AML-193 (cell line): ENCODE results near the gene SSTR3.
"Not testable (repeated sequence)": the region's sequence is repeated elsewhere in the genome, so short reads cannot be mapped to it uniquely, and the experiment has no call there.

Experiments
- DNase-seq, 2 experiments: peaks; one replicate each; lab custom pipeline; 2025; lab: John Stamatoyannopoulos, UW

Gene SSTR3

DNA sequence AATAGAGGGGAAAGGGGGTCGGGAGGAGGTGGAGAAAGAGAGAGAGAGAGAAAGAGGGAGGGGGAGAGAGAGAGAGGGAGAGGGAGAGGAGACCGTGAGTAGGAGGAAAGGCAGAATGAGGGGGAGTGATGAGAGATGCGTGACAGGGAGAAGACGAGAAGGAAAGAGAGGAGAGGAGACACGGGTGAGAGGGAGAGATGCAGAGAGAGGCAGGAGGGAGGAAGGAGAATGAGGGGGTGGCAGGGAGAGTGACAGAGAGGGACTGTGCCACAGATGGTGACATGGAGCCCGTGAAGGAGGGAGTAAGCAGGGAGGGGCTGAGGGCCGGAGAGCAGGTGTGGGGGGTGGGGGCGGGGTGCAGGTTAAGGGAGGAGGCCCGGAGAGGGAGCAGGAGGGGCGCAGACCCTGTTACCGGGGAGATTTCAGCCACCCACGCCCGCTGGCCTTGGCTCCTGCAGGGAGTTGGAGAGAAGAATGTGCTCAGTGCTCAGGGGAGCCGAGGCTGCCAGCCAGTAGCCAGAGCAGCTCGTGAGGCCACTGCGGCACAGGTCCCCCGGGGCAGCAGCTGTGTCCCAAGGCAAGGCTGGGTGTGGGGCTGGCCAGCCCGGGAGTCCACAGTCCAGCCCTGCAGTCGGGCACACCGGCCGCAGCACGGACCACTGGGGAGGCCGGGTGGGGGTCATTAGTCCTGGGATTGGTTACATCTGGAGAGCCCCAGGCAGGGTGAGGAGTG, at the start of gene SSTR3:
TSS of gene SSTR3 (minus strand) at position 304 of the 733 bp plus-strand sequence. CDS start 4,674 bp downstream, outside the sequence.
- DNase-seq = no peak

DNA sequence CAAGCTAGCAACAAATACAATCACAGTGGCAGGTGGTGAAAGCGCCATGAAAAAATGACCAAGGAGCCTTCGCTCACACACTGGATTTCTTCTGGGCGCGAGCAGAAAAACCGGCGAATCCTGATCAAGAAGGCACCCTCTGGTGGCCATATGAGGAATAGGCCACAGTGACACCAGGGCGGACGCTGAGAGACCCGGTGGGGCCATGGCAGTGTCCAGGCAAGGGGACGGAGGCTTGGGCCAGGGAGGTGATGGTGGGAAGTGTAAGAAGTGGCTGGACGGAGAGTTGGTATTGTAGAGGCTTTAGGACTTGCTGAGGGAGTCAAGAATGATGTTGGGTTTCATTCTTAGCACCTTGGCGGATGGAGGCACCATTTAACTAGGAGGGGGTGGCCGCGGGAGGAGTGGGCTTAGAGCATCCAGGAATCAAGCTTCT, 48.6 kb upstream of the SSTR3 start:
- DNase-seq = peak; percentile 55 to 74

DNA sequence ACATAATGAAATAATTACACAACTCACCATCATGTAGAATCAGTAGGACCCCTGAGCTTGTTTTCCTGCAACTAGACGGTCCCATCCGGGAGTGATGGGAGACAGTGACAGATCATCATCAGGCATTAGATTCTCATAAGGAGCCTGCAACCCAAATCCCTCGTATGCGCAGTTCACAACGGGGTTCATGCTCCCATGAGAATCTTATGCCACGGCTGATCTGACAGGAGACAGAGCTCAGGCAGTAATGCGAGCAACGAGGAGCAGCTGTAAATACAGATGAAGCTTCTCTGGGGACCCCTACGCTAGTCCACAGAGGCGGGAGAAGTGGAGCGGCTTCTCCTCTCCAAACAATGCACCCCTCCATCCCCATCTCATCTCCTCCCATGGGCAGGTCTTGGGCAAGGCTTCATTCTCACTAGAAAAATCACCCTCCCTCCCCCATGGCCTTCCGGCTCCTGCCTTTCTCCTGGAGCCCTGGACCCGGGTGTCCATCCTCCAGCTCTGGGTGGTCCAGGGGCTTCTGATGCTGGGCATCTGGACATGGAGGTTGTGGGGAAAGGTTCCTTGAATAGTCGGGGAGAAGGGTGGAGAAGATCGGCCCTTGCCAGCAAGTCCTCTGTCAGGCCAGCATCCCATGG, 48.0 kb upstream of the SSTR3 start:
- DNase-seq = no peak

DNA sequence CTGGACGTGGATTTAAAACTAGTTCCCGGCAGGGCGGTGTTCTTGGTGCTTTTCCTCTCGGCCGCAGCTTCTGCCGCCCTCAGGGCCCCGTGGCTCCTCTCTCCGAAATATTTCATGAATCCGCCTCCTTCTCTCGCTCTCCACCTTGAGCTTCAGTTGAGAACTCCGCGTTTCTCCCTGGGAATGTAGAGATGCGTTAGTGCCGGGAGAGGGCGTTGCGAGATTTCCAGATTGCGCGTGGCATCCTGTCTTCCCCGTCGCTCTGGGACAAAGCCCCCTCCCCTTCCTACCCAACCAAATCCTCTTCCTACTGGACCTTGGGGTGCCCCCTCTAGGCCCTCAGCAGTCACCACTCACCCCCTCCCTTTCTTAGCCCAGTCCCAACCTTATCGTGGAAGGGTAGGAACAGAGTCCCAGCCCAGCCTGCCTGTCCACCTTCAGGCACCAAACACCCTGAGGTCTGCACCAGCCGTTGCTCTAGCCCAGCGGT, 47.3 kb upstream of the SSTR3 start:
- peak; percentile 62 to 67 for DNase-seq

DNA sequence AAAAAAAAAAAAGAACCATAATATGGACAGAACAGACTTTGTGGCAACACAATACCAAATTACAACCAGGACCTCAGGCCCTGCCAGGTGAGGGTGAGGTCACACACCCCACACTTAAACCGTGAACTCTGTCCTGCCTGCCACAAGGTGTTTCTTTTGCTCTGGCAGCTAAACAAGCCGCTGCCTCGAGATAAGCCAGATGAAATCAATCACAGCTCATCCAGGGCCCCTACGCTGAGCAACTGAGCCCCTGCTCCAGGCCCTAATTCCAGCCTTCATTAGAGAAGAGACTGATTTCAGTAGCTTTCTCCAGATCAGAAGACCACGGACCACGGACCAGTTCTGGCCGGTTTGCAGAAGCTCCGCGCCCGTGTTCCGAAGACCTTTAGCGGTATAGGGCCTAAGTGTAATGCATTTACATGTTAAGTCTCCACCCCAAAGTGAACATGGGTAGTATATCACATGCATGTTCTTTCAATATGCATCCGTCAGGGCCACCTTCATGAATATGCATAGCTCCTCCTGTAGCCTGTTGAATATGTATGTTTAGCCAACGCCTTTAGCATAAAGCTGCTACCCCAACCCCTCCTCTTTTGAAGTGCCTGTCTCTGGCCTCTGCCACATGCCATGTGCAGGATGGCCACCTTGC, 46.6 kb upstream of the SSTR3 start:
- DNase-seq = no peak

DNA sequence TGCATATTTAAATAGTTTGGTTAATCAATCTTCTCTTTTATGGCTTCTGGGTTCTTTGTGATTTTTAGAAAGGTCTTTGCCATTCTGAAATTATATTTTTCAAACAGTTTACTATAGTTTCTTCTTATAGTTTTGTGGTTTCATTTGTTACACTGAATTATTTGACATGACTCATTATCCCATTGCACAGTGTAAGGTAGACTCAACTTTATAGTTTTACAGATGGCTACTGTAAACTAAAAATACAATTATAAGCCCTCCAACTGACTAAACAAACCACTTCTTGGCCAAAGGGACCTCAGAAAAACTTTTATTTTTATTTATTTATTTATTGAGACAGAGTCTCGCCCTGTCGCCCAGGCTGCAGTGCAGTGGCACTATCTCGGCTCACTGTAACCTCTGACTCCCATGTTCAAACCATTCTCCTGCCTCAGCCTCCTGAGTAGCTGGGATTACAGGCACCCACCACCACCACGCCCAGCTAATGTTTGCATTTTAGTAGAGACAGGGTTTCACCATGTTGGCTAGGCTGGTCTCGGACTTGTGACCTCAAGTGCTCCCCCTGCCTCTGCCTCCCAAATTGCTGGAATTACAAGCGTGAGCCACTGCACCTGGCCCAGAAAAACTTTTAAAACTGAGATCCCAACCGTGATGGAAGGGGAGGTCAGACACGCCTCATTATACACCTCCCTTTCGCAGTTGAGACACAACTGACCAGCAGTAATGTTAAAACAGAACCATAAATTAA, 45.9 kb upstream of the SSTR3 start:
- DNase-seq = no peak

DNA sequence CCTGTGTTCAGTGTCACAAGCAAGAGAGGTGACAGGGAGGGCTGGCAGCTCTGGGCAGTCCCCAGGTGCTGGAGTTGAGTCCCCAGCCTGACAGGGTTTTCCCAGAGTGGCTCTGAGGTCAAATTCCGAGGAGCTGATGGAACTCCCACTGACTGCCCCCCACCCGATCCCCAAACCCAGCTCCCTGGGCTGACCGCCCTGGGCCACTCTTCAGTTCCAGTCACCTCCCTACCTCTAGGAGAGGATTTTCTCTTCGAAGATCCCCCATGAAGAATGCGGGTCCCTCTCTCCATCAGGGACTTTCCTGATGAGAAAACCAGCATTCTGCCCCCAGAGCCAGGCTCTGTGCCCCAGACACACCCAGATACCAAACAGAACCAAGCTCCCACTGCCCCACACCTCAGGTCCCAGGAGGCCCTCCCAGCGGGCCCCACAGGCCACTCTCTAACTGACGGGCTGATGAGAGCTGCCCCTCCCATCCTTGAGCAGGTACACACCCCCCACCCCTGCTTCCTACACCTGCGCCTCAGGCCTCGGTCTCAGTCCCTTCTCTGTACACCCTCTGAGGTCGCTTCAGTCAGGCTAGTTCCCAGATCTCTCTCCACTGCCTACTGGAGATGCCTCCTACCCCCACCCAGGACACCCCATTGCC, 43.9 kb upstream of the SSTR3 start:
- DNase-seq = no peak

DNA sequence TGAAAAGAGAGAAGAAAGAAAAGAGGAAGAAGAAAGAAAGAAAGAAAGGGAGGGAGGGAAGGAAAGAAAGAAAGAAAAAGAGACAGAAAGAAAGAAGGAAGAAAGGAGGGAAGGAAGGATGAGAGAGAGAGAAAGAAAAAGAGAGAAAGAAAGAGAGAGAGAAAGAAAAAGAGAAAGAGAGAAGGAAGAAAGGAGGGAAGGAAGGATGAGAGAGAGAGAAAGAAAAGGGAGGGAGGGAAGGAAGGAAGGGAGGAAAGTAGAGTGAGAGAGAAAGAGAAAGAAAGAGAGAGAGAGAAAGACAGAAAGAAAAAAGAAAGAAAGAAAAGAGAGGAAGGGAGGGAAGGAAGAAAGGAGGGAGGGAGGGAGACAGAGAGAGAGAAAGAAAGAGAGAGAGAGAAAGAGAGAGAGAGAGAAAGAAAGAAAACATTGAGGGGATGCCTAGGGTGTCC, 43.3 kb upstream of the SSTR3 start:
- DNase-seq = no peak

DNA sequence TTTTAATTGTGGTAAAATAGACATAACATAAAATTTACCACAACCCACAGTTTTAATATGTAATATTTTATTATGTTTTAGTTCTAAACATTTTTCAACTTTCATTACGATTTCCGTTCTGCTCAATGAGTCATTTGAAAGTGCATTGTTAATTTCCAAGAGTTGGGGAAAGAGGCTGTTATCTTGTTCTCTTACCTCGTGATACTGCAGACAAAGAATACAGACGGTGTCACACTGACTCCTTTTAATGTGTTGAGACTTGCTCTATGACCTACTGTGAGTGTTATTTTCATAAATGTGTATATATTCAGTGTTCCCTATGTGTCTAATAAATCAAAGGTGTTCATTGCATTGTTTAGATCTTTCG, 42.6 kb upstream of the SSTR3 start:
- DNase-seq = no peak

DNA sequence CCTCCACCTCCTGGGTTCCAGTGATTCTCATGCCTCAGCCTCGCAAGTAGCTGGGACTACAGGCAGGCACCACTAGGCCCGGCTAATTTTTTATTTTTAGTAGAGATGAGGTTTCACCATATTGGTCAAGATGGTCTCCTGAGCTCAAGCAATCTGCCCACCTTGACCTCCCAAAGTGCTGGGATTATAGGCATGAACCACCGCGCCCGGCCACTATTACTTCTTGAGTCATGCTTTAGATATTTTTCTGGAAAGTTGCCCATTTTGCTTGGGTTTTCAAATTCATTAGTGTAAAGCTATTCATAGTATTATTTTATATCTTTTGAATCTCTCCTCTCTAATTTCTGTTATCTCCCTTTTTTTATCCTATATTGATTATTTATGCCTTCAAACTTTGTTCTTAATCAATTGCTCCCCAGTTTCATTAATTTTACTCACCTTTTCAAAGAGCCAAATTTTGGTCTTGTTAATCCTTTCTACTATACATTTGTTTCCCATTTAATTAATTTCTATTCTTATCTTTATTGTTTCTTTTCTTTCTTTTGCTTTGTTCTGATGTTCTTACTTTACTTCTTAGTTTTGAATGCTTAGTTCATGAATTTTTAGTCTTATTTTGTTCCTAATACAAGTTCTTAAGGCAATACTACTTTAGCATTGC, 42.1 kb upstream of the SSTR3 start:
- no peak for DNase-seq

DNA sequence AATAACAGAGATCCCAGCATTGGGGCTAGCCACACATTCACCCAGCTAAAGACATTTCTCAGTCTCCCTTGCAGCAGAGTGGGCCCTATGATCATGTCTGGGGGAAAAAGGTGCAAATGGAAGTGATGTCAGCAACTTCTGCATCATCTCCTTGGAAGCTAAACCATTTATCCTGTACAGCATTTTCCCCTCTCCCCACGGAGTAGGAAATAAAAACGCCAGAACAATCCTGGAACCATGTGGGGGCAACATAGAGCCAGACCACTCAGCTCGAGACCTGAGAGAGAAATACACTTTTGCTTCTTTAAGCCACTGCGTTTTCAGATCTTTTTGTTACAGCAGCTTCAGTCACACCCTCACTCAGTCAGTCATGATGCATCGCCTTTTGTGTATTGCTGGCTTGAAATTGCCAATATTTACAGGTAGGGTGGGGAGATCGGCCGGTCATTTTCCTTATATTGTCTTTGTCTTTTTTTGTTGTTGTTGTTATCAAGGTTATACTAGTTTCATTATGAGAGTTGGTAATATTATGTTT, 40.9 kb upstream of the SSTR3 start:
- DNase-seq = no peak

DNA sequence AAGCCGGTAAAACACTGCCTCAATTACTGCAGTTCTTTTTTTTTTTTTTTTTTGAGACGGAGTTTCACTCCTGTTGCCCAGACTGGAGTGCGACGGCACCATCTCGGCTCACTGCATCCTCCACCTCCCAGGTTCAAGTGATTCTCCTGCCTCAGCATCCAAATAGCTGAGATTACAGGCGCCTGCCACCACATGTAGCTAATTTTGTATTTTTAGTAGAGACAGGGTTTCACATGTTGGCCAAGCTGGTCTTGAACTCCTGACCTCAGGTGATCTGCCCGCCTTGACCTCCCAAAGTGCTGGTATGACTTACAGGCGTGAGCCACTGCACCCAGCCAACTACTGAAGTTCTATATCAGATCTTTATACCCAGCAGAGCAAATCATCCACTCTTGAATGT, 39.6 kb upstream of the SSTR3 start:
- DNase-seq = not testable (repeated sequence)

DNA sequence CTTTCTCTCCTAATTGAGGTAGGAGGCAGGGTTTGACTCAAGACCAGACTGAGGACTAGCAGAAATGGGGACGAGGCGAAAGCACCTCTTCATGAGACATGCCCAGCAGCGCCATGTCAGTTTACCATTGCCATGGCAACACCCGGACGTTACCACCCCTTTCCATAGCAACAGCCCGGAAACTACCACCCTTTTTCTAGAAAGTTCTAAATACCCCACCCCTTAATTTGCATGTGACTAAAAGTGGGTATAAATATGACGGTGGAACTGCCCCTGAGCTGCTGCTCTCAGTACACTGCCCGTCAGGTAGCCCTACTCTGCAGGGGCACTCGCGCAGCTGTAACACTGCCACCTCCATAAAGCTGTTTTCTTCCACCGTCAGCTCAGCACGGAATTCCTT, 37.7 kb upstream of the SSTR3 start:
- no peak for DNase-seq

DNA sequence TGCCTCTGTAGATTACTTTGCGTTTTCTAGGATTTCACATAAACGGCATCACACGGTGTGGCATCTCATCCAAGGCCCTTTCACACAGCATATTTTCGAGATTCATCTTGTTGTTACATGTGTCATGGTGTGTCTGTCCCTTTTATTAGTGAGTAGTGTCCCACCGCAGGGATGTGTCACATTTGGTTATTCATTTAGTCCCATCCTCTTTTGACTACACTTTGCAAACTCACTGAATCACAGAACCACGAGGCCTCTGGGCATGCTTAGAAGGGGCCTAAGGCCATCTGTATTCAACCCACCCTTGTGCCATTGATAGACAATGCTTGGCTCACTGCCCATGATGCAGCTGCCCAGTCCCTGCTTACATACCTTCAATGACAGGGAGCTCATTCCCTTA, 36.0 kb upstream of the SSTR3 start:
- DNase-seq = no peak

DNA sequence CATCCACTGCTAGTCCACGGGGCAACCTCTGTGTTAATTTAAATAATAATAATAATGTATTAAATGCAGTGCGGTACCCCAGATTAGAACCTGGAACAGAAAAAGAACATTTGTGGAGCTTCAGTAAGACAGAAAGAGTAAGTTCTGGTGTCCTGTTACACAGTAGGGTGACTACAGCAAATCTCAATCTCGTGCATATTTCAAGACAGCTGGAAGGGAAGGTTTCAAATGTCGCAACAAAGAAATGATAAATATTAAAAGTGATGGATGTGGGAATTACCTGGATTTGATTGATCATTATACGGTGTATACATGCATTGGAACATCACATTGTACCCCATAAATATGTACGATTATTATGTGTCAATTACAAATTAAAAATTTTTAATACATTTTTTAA, 33.5 kb upstream of the SSTR3 start:
- no peak for DNase-seq

DNA sequence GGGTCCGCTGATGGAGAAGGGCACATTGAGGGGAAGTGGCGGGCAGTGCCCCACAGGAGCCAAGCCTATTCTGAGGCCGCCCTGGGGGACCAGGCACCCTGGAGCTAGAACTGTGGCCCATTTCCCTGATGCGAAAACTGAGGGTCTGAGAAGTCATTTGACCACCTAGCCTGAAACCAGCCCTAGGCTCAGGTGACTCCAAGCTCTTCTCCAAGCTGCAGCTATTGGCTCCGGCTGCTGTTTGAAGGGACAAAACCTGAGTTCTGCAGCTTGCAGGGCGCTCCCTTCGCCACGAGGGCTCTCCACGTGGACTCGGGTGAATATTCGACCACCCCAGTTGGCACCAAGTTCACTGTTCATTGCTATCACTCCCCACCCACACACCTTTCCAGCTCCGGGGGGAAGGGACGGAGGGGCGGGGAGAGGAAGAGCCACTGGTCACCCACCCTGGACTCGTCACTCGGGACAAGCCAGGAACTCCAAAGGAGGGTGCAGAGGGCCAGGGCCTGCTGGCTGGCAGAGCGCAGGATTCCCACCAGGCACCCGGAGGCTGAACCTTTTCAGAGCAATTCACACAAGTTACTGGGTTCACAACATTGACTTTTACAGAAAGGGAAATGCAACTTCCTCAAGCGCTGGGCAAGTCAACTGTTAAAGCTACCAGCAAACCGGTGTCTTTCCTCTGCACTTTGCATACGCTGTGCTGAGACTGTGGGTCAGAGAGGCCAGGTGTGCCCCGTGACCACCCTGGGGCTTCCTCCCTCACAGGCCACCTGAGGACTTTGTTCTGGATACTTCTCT, 32.8 kb upstream of the SSTR3 start:
- DNase-seq = peak; percentile 55 to 63

DNA sequence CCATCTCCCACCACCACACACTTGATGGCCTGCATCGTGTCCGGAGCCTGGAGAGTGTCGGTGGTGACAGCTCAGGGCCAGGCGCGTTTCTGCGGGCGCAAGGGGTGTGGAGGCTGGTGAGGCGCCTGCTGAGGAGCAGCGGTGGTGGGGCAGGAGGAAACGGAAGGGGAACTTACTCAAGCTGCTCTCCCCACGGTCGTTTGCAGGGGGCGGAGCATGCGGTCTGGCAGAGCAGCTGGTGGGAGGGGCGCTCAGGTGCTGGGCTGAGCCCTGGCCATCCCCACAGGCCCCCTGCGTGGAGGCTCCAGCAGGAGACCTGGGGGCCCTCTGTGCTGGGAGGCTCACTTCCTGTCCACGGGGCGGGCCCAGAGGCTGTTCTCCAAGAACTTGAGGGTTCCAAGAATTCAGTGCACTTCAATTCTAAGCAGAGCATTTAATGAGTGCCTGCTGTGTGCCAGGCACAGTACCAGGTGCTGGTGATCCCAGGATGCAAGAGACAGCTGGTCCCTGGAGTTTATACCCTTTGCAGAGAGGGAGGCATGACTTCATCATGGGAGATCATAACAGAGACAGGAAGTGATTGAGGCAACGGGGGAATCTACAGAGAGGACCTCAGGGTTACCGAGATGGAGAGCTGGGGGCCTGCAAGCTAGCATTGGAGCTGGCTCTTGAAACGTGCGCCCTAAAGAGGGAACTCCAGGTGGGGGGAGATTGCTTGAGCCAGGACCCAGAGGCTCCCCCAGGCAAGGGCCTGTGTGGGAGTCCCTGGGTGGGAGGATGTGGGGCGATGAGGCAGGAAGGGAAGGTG, 32.0 kb upstream of the SSTR3 start, which contains the start of gene RAC2:
TSS of gene RAC2 (minus strand) at position 156 of the 808 bp plus-strand sequence. CDS start at position 35, 121 bp downstream.
- DNase-seq = peak; percentile 89 to 90

DNA sequence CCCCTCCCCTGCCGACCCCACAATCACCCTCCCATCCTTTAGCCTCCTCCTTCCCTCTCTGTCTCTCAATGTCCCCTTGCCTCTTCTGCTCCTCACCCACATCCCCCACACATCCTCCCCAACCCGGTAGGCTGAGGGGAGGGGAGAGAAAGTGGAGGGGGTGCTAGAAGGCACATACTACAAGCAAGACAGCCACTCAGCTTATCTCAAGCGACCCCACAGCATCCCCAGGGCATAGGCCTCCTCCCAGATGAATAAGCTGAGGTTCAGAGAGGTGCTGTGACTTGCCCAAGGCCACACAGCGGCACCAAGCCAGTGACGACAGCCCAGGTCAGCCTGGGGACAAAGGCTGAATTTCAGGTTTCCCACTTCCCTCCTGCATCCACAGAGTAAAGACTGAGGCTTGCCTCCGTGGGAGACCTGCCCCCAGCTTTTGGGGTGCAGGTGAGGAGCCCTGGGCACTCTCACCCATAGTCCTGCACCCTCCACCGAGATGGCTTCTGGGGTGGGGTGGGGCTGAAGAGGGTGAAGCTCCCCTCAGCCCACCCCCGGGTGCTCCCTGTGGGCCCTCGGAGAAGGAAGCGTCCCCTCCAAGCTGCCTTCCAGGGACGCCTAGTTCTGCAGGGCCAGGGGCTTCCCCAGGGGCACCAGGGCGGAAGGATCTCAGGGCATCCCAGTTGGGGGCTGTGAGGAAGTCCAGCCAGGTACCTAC, 31.3 kb upstream of the SSTR3 start:
- no peak for DNase-seq
